DND-41 (cell line): Measurements from ENCODE around the gene UBASH3B.
A peak's percentile ranks its signal among the peaks of the same experiment; 100 is the strongest.

Source experiments
- ATAC-seq: fragments of 200-7000 bp; cut with Tn5 transposase; 3 replicates; pipeline ENCODE4 v1.9.1; 2021; ENCODE audit warnings: low read depth; ENCODE audit not compliant: insufficient read depth
- DNase-seq: peaks from one replicate; pipeline ENCODE4 v3.0.0-alpha.2; 2020
- H2AFZ ChIP-seq: 2 replicates; pipeline ENCODE4 v1.6.0; 2012; ENCODE audit warnings: low read depth, low read length
- H3K27ac ChIP-seq: 2 replicates; pipeline ENCODE4 v1.5.1; 2012; ENCODE audit warnings: low read length, inconsistent platforms
- H3K27me3 ChIP-seq: fragments of 200-600 bp; sonication (generic); 2 replicates; pipeline ENCODE4 v1.6.0; 2012; ENCODE audit warnings: low read length, mild to moderate bottlenecking, inconsistent platforms; ENCODE audit not compliant: insufficient read depth, poor library complexity
- H3K36me3 ChIP-seq: 2 replicates; pipeline ENCODE4 v1.5.1; 2012; ENCODE audit warnings: low read length, inconsistent platforms; ENCODE audit not compliant: insufficient read depth
- H3K4me1 ChIP-seq: 2 replicates; pipeline ENCODE4 v1.5.1; 2012; ENCODE audit warnings: mild to moderate bottlenecking, low read length; ENCODE audit not compliant: insufficient read depth
- H3K4me2 ChIP-seq: 2 replicates; pipeline ENCODE4 v1.6.0; 2012; ENCODE audit warnings: mild to moderate bottlenecking, moderate library complexity, low read length, inconsistent platforms; ENCODE audit not compliant: insufficient read depth
- H3K4me3 ChIP-seq, 2 experiments: fragments of 200-600 bp in 1 of 2; shearing (Covaris generic) in 1 of 2; 2 replicates each; pipeline ENCODE4 v1.5.1; 2012 to 2016; ENCODE audit warnings: inconsistent platforms in 2 of 2, low read length in 2 of 2, mild to moderate bottlenecking in 2 of 2, low read depth in 1 of 2, moderate library complexity in 1 of 2
- H3K79me2 ChIP-seq: 2 replicates; pipeline ENCODE4 v1.6.0; 2012; ENCODE audit warnings: low read length, inconsistent platforms; ENCODE audit not compliant: insufficient read depth
- H3K9ac ChIP-seq: 2 replicates; pipeline ENCODE4 v1.6.0; 2012; ENCODE audit warnings: low read depth, mild to moderate bottlenecking, inconsistent platforms, low read length, moderate library complexity
- H3K9me3 ChIP-seq: 2 replicates; pipeline ENCODE4 v1.5.1; 2012; ENCODE audit warnings: low read length, moderate library complexity, mild to moderate bottlenecking, inconsistent platforms; ENCODE audit not compliant: insufficient read depth, severe bottlenecking
- H4K20me1 ChIP-seq: 2 replicates; pipeline ENCODE4 v1.6.0; 2012; ENCODE audit warnings: low read length; ENCODE audit not compliant: insufficient read depth
- EZH2 ChIP-seq: IDR thresholded peaks from 3 replicates; pipeline ENCODE4 v1.6.1; 2012; ENCODE audit warnings: borderline replicate concordance, low read depth, mild to moderate bottlenecking, moderate library complexity, low read length, inconsistent platforms; ENCODE audit not compliant: severe bottlenecking
- TF ChIP-seq, protein P1 (sequence below): IDR thresholded peaks from 2 replicates; pipeline ENCODE4 v1.5.1; 2012; ENCODE audit warnings: borderline replicate concordance, low read length, moderate library complexity, mild to moderate bottlenecking; ENCODE audit not compliant: poor library complexity, severe bottlenecking; ENCODE audit errors: extremely low read depth

UBASH3B gene

DNA sequence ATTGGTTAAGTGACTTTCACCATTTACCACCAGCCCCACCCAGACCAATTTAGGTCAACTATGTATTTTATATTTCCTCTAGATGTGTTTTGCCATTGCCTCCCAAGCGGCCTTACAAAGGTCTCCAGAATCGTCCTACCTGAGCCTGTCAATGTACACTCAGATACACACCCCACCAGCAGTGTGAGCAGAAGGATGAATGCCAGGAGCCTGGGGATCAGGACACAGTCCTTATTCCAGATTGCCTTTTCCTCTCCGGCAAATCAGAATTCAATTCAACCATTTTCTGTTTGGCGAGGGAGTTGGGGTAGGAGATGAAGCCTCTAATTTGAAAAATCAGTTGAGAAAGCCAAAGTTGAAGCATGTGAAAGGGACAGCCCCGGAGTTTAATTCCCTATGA lies 147.4 kb downstream of the UBASH3B start:
- Histone ChIP-seq H3K9ac (no peak overlapping the region), H3K79me2 (no peaks in the 10 kb centered on the region), H3K27me3 (no peaks in the 10 kb centered on the region), H3K4me2 (no peak overlapping the region), H3K9me3 (no peaks in the 10 kb centered on the region), H3K27ac (no peak overlapping the region), H3K4me1 (no peaks in the 10 kb centered on the region), H3K4me3 (no peak overlapping the region), H3K36me3 (peaks cover 78% of the 10 kb centered on the region), H4K20me1 (no peaks in the 10 kb centered on the region), H2AFZ (no peak overlapping the region)
- ATAC-seq (no peak), DNase-seq (no peak)
- TF ChIP-seq, protein P1, sequence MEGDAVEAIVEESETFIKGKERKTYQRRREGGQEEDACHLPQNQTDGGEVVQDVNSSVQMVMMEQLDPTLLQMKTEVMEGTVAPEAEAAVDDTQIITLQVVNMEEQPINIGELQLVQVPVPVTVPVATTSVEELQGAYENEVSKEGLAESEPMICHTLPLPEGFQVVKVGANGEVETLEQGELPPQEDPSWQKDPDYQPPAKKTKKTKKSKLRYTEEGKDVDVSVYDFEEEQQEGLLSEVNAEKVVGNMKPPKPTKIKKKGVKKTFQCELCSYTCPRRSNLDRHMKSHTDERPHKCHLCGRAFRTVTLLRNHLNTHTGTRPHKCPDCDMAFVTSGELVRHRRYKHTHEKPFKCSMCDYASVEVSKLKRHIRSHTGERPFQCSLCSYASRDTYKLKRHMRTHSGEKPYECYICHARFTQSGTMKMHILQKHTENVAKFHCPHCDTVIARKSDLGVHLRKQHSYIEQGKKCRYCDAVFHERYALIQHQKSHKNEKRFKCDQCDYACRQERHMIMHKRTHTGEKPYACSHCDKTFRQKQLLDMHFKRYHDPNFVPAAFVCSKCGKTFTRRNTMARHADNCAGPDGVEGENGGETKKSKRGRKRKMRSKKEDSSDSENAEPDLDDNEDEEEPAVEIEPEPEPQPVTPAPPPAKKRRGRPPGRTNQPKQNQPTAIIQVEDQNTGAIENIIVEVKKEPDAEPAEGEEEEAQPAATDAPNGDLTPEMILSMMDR: no peak
- no peak for TF ChIP-seq EZH2

DNA sequence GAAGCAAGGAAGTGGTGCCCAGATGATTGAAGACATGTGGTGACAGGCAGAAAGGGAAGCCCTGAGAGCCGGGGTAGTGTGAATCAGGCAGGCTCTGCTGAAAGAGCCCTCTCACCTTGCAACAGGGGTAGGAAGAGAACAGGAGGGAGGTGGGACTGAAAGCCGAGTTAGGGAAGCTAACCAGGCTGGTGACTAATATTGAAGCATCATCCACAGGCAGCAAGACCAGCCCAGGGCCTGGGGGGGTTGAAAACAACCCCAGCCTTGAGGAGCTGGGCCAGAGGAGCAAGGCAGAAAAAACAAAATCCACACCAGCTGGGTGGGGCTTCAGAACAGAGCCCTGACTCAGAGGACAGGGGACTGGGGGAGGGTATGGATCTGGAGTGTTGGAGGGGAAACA lies 147.8 kb downstream of the UBASH3B start:
- Histone ChIP-seq H3K4me2 (no peak overlapping the region), H3K36me3 (peaks cover 81% of the 10 kb centered on the region)

DNA sequence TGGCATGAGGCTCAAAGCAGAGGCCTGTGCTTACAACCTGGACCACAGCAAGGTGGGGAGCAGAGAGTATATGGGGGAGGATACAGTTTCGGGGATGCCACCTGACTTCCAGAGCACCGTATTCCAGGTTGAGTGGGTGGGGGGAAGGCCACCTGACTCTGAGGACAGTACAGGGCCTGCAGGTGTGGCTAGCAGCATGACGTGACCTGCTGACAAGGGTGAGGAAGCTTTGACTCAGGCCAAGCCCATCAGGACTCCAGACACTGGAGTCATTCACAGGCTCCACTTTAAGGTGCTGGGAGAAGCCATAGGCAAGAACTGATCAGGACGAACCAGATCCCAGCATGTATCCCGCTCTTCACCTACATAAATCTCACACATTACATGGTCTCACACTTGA lies 148.2 kb downstream of the UBASH3B start:
- Histone ChIP-seq H2AFZ (no peak overlapping the region), H3K36me3 (peaks cover 83% of the 10 kb centered on the region), H3K4me2 (no peak overlapping the region), H3K4me3 (no peak overlapping the region), H3K27ac (peak overlapping the region; percentile 45; the same call in 1 of the 2 replicates), H4K20me1 (no peaks in the 10 kb centered on the region), H3K9me3 (no peaks in the 10 kb centered on the region), H3K27me3 (no peaks in the 10 kb centered on the region), H3K4me1 (no peaks in the 10 kb centered on the region), H3K79me2 (no peaks in the 10 kb centered on the region), H3K9ac (no peak overlapping the region)
- DNase-seq (no peak), ATAC-seq (no peak)
- no peak for TF ChIP-seq EZH2
- TF ChIP-seq, protein P1: no peak

More for the DNA sequence above, 147.8 kb downstream of the UBASH3B start:
- no peaks in the 10 kb centered on the region for H3K4me1 ChIP-seq
- H3K9ac ChIP-seq: no peak overlapping the region
- H4K20me1 ChIP-seq: no peaks in the 10 kb centered on the region
- no peaks in the 10 kb centered on the region for H3K79me2 ChIP-seq
- H2AFZ ChIP-seq: no peak overlapping the region
- no peak overlapping the region for H3K4me3 ChIP-seq
- H3K27ac ChIP-seq: no peak overlapping the region
- no peaks in the 10 kb centered on the region for H3K27me3 ChIP-seq
- no peaks in the 10 kb centered on the region for H3K9me3 ChIP-seq
- TF ChIP-seq, protein P1: no peak
- TF ChIP-seq EZH2: no peak
- ATAC-seq: no peak
- DNase-seq: no peak

DNA sequence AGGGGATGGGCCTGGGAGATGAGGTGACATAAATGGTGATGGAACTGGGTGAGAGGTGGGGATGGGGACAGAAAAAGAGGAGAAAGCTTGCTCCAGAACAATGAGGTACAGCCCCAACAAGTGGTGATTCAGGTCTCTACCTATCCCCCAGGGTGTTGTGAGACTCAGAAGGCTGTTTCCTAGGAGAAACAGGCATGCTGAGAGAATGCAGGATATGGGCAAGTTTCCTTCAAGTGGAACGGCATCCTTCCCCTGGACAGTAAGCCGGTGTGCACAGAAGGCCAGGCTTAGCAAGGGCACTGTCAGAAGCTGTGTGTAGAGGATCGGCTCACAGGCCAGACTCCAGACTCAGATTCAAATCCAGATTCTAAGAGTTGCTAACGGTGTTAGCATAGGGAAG lies 148.6 kb downstream of the UBASH3B start:
- no peak overlapping the region for H3K4me2 ChIP-seq

More for the DNA sequence above, 148.6 kb downstream of the UBASH3B start:
- Histone ChIP-seq H3K27me3 (no peaks in the 10 kb centered on the region), H4K20me1 (no peaks in the 10 kb centered on the region), H3K9me3 (no peaks in the 10 kb centered on the region), H2AFZ (no peak overlapping the region), H3K9ac (no peak overlapping the region), H3K79me2 (no peaks in the 10 kb centered on the region), H3K4me1 (no peaks in the 10 kb centered on the region), H3K36me3 (peaks cover 82% of the 10 kb centered on the region), H3K4me3 (no peak overlapping the region), H3K27ac (peak overlapping the region; percentile 45)
- no peak for TF ChIP-seq EZH2
- TF ChIP-seq, protein P1: no peak
- DNase-seq (no peak), ATAC-seq (no peak)
